Loucy (cell line): ENCODE data around the gene GPRC5C.

Source experiments
- EZH2phosphoT487 ChIP-seq: fragments of 200-600 bp; IDR thresholded peaks from 2 replicates; pipeline ENCODE4 v1.6.1; 2018; ENCODE audit warnings: antibody characterized with exemption, mild to moderate bottlenecking, moderate library complexity, borderline replicate concordance
- TF ChIP-seq, protein P1 (sequence below): fragments of 200-600 bp; sonication (generic); conservative IDR thresholded peaks from 2 replicates; pipeline ENCODE4 v1.5.1; 2014; ENCODE audit warnings: mild to moderate bottlenecking, antibody characterized with exemption, low read length

DNA sequence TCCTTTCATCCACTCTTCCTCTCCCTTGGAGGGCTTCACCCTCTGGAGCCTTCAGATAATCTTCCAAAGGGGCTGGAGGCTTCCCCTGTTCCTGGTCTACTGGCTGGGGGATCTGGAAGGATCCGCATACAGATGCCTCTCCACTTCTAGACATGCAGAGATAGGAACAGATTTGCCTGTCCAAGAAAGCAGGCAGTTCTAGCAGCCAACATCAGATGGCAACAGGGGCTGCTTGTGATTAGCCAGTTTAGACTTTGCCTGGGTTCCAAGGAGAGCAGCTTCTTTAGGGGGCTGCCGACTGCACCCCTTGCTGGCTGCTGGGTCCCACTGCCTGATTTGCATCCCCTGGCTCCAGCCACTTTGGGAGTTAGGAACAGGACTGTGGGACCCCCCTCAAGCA, 28.4 kb downstream of the GPRC5C start:
- TF ChIP-seq, protein P1, sequence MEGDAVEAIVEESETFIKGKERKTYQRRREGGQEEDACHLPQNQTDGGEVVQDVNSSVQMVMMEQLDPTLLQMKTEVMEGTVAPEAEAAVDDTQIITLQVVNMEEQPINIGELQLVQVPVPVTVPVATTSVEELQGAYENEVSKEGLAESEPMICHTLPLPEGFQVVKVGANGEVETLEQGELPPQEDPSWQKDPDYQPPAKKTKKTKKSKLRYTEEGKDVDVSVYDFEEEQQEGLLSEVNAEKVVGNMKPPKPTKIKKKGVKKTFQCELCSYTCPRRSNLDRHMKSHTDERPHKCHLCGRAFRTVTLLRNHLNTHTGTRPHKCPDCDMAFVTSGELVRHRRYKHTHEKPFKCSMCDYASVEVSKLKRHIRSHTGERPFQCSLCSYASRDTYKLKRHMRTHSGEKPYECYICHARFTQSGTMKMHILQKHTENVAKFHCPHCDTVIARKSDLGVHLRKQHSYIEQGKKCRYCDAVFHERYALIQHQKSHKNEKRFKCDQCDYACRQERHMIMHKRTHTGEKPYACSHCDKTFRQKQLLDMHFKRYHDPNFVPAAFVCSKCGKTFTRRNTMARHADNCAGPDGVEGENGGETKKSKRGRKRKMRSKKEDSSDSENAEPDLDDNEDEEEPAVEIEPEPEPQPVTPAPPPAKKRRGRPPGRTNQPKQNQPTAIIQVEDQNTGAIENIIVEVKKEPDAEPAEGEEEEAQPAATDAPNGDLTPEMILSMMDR, result 0 out of 2 replicates have a peak, but pooled peaks have one; percentile 23
- no peak for TF ChIP-seq EZH2phosphoT487
